HCT116 (cell line): ENCODE data around the gene OTOP3. TPM values are rescaled to one million over a fixed set of nuclear protein-coding genes. Genes with fewer than 3 reads are reported as not detected.

Experiments
- ATAC-seq: fragments of 200-7000 bp; cut with Tn5 transposase; 2 replicates; pipeline ENCODE4 v1.9.1; 2020; ENCODE audit warnings: mild to moderate bottlenecking, moderate library complexity
- BruUV-seq: library from RNA; stranded (reverse); fragments of 400-500 nt; replicated peaks from 2 replicates; lab custom pipeline; 2021; lab: Mats Ljungman, UMichigan
- CTCF ChIA-PET: fragments of 300-600 bp; sonication (Branson Sonifier 250); formaldehyde crosslinking; loops from one replicate; lab custom pipeline; 2021; ENCODE audit warnings: antibody characterized with exemption; lab: Charles Lee
- POLR2A ChIA-PET: fragments of 300-600, 350-600 bp; sonication (Branson Sonifier 250); formaldehyde crosslinking; loops from one replicate; lab custom pipeline; 2021; ENCODE audit warnings: antibody characterized with exemption; lab: Charles Lee
- RAD21 ChIA-PET, 2 experiments: fragments of 300-600 bp; sonication (Branson Sonifier 250); formaldehyde crosslinking; loops; one replicate each; lab custom pipeline; 2023; ENCODE audit warnings: low total read pairs in 2 of 2; ENCODE audit not compliant: uncharacterized antibody in 2 of 2, unreplicated experiment in 2 of 2, low non-redundant PET in 1 of 2; lab: Charles Lee
- DNase-seq: peaks from one replicate; pipeline ENCODE4 v3.0.0-alpha.2; 2010; ENCODE audit warnings: low read depth, low spot score
- H2AFZ ChIP-seq: fragments of 200-600 bp; shearing (Covaris generic), sonication (generic); 2 replicates; pipeline ENCODE4 v1.6.1; 2017; ENCODE audit warnings: low read depth, mixed run types, mixed read lengths, antibody characterized with exemption, low read length; ENCODE audit not compliant: poor library complexity, severe bottlenecking
- H3K27ac ChIP-seq: 2 replicates; pipeline ENCODE4 v1.5.1; 2012; ENCODE audit warnings: low read depth, low read length
- H3K27me3 ChIP-seq: fragments of 200-600 bp; sonication (generic); 2 replicates; pipeline ENCODE4 v1.6.1; 2016; ENCODE audit warnings: mixed run types, low read length, mixed read lengths; ENCODE audit not compliant: insufficient read depth
- H3K36me3 ChIP-seq, 2 experiments: fragments of 200-500 bp in 1 of 2; fragments of 200-600 bp in 1 of 2; sonication (Bioruptor generic) in 1 of 2; sonication (generic) in 1 of 2; 2 replicates each; pipeline versions ENCODE4 v1.5.1 to v1.6.1; 2014 to 2016; ENCODE audit warnings: low read length in 2 of 2, inconsistent platforms in 1 of 2, mixed read lengths in 1 of 2, mixed run types in 1 of 2; ENCODE audit not compliant: insufficient read depth in 2 of 2, control insufficient read depth in 1 of 2
- H3K4me1 ChIP-seq, 2 experiments: fragments of 200-600 bp in 1 of 2; sonication (generic) in 1 of 2; 2 replicates each; pipeline versions ENCODE4 v1.5.1 to v1.6.1; 2012 to 2017; ENCODE audit warnings: low read length in 2 of 2, inconsistent platforms in 1 of 2, mild to moderate bottlenecking in 1 of 2, mixed read lengths in 1 of 2, mixed run types in 1 of 2, moderate library complexity in 1 of 2; ENCODE audit not compliant: insufficient read depth in 2 of 2, control insufficient read depth in 1 of 2
- H3K4me2 ChIP-seq: fragments of 200-600 bp; sonication (generic); 2 replicates; pipeline ENCODE4 v1.6.1; 2017; ENCODE audit warnings: mixed run types, low read length, mixed read lengths
- H3K4me3 ChIP-seq, 2 experiments: fragments of 200-600 bp in 1 of 2; sonication (generic) in 1 of 2; replicated peaks in 1 of 2; 2 replicates each; pipeline ENCODE4 v1.5.1; 2011 to 2016; ENCODE audit warnings: low read length in 2 of 2, control low read depth in 1 of 2, low read depth in 1 of 2, mild to moderate bottlenecking in 1 of 2, mixed read lengths in 1 of 2, mixed run types in 1 of 2
- H3K79me2 ChIP-seq: fragments of 200-600 bp; sonication (generic); 2 replicates; pipeline ENCODE4 v1.6.1; 2017; ENCODE audit warnings: mild to moderate bottlenecking, mixed run types, low read length, moderate library complexity, mixed read lengths; ENCODE audit not compliant: insufficient read depth
- H3K9ac ChIP-seq: fragments of 200-600 bp; sonication (generic); 2 replicates; pipeline ENCODE4 v1.6.1; 2016; ENCODE audit warnings: low read length, mixed read lengths
- H3K9me2 ChIP-seq: fragments of 200-600 bp; sonication (generic), shearing (Covaris generic); 2 replicates; pipeline ENCODE4 v1.6.1; 2017; ENCODE audit warnings: mixed run types, mild to moderate bottlenecking, moderate library complexity; ENCODE audit not compliant: insufficient read depth
- H3K9me3 ChIP-seq, 2 experiments: fragments of 200-500 bp in 1 of 2; fragments of 200-600 bp in 1 of 2; sonication (Bioruptor generic) in 1 of 2; sonication (generic) in 1 of 2; 2 replicates each; pipeline ENCODE4 v1.6.1; 2014 to 2017; ENCODE audit warnings: low read length in 2 of 2, mixed read lengths in 2 of 2, inconsistent platforms in 1 of 2, low read depth in 1 of 2, mild to moderate bottlenecking in 1 of 2, mixed run types in 1 of 2, moderate library complexity in 1 of 2; ENCODE audit not compliant: control insufficient read depth in 1 of 2, insufficient read depth in 1 of 2
- H4K20me1 ChIP-seq: fragments of 200-600 bp; sonication (generic), shearing (Covaris generic); 2 replicates; pipeline ENCODE4 v1.6.1; 2017; ENCODE audit warnings: mixed run types, mild to moderate bottlenecking, moderate library complexity; ENCODE audit not compliant: insufficient read depth
- CBX3 ChIP-seq: IDR thresholded peaks from 2 replicates; pipeline ENCODE4 v1.6.1; 2012; ENCODE audit warnings: low read depth
- CEBPB ChIP-seq: IDR thresholded peaks from 2 replicates; pipeline ENCODE4 v1.6.1; 2012; ENCODE audit warnings: low read depth
- CTCF ChIP-seq, 3 experiments: fragments of 200-600 bp in 1 of 3; sonication (generic) in 1 of 3; IDR thresholded peaks in 2 of 3; conservative IDR thresholded peaks in 1 of 3; 2 replicates each; pipeline ENCODE4 v1.5.1; 2012 to 2017; ENCODE audit warnings: low read depth in 2 of 3, low read length in 2 of 3, antibody characterized with exemption in 1 of 3, borderline replicate concordance in 1 of 3, control low read depth in 1 of 3, mild to moderate bottlenecking in 1 of 3, mixed read lengths in 1 of 3, mixed run types in 1 of 3, moderate library complexity in 1 of 3; ENCODE audit not compliant: insufficient read depth in 1 of 3
- ELF1 ChIP-seq: IDR thresholded peaks from 2 replicates; pipeline ENCODE4 v1.6.1; 2012; ENCODE audit warnings: low read depth, borderline replicate concordance
- EZH2 ChIP-seq: fragments of 200-600 bp; sonication (generic); IDR thresholded peaks from 2 replicates; pipeline ENCODE4 v1.6.1; 2017; ENCODE audit warnings: antibody characterized with exemption, mixed run types
- EZH2phosphoT487 ChIP-seq: fragments of 200-600 bp; IDR thresholded peaks from 2 replicates; pipeline ENCODE4 v1.6.1; 2018; ENCODE audit warnings: antibody characterized with exemption, borderline replicate concordance
- FOSL1 ChIP-seq: IDR thresholded peaks from 2 replicates; pipeline ENCODE4 v1.6.1; 2012; ENCODE audit warnings: low read depth
- REST ChIP-seq: IDR thresholded peaks from 2 replicates; pipeline ENCODE4 v1.6.1; 2012; ENCODE audit warnings: low read depth
- SIN3A ChIP-seq: IDR thresholded peaks from 2 replicates; pipeline ENCODE4 v1.6.1; 2012; ENCODE audit warnings: low read depth
- SRF ChIP-seq: IDR thresholded peaks from 2 replicates; pipeline ENCODE4 v1.6.1; 2012; ENCODE audit warnings: low read depth
- TCF7L2 ChIP-seq: IDR thresholded peaks from 2 replicates; pipeline ENCODE4 v1.7.0; 2011; ENCODE audit warnings: borderline replicate concordance, inconsistent platforms; ENCODE audit not compliant: insufficient read depth, insufficient read length; ENCODE audit errors: extremely low read depth
- YY1 ChIP-seq: IDR thresholded peaks from 2 replicates; pipeline ENCODE4 v1.6.1; 2011; ENCODE audit warnings: low read length, low read depth, moderate library complexity, mild to moderate bottlenecking; ENCODE audit not compliant: insufficient replicate concordance; ENCODE audit errors: extremely low read depth
- ZFX ChIP-seq: fragments of 450-650 bp; IDR thresholded peaks from 2 replicates; pipeline ENCODE4 v1.6.1; 2017
- intact Hi-C: fragments of 100-400 bp; cut with micrococcal nuclease; formaldehyde crosslinking; loops from 2 replicates; pipeline ENCODE4 v1.10.0; 2022
- total RNA-seq: library from RNA; stranded (reverse); gene quantifications from one replicate; pipeline ENCODE4 v1.2.1, GENCODE V29; 2021; ENCODE audit not compliant: unreplicated experiment

The OTOP3 gene
- total RNA-seq, 1 experiment from 2014 or later = not detected

- intact Hi-C loops = no loop called here
- H3K9me2 ChIP-seq = no peaks in the 10 kb centered on the region
- no peaks in the 10 kb centered on the region for H3K36me3 ChIP-seq
- H3K4me3 ChIP-seq = peak overlapping the region; percentile 57 to 78
- H3K27me3 ChIP-seq = no peaks in the 10 kb centered on the region
- no peaks in the 10 kb centered on the region for H3K79me2 ChIP-seq
- no peak; the same call in 1 of the 2 replicates for ATAC-seq
- RAD21 ChIA-PET = no interaction called here
- POLR2A ChIA-PET = no interaction called here
- no peaks in the 10 kb centered on the region for H3K9me3 ChIP-seq
- no peak for DNase-seq
- H3K9ac ChIP-seq = peak overlapping the region; percentile 78
- H3K4me2 ChIP-seq = peak overlapping the region; percentile 93
- H3K4me1 ChIP-seq = peaks cover 9 to 25% of the 10 kb centered on the region in 2 experiments
- peak overlapping the region; percentile 76 for H3K27ac ChIP-seq
- H4K20me1 ChIP-seq = no peaks in the 10 kb centered on the region
- no peak for TF ChIP-seq SIN3A
- CTCF ChIA-PET = no interaction called here
- TSS peak; percentile 96 for BruUV-seq
- H2AFZ ChIP-seq = no peak overlapping the region
These were observed 45.8 kb downstream of the OTOP3 start for GRCh38 chr17:74981318-74981978.

GRCh38 chr17:74981979-74982662 is 46.4 kb downstream of the OTOP3 start:
- Histone ChIP-seq H3K4me2 (peak overlapping the region; percentile 93), H3K79me2 (no peaks in the 10 kb centered on the region), H3K36me3 (no peaks in the 10 kb centered on the region), H3K27me3 (no peaks in the 10 kb centered on the region), H3K4me3 (peak overlapping the region; percentile 57 to 78), H3K27ac (peak overlapping the region; percentile 76), H3K9me3 (no peaks in the 10 kb centered on the region), H2AFZ (no peak overlapping the region), H4K20me1 (no peaks in the 10 kb centered on the region), H3K9ac (peak overlapping the region; percentile 78), H3K4me1 (peaks cover 13 to 28% of the 10 kb centered on the region in 2 experiments), H3K9me2 (no peaks in the 10 kb centered on the region)
- no TSS peak for BruUV-seq
- intact Hi-C loops = no loop called here
- POLR2A ChIA-PET = interaction anchor here (1.4 to 2.5 kb wide), 3 partner anchors 9 to 53 kb away, joined by 3 to 11 read pairs (median 10); partner anchors contain the start of genes HID1 and MRPL58
- peak; percentile 96 for ATAC-seq
- DNase-seq = peak; percentile 57
- RAD21 ChIA-PET = no interaction called here
- CTCF ChIA-PET = interaction anchor here (1.1 to 1.9 kb wide), 3 partner anchors 10 to 24 kb away, joined by 3 to 8 read pairs (median 3); partner anchors contain the start of gene HID1
- TF ChIP-seq EZH2 = no peak
- peak; percentile 45 for TF ChIP-seq TCF7L2
- no peak for TF ChIP-seq SRF
- no peak for TF ChIP-seq CBX3
- no peak for TF ChIP-seq EZH2phosphoT487
- TF ChIP-seq ELF1 = no peak
- 0 out of 6 replicates have a peak, but pooled peaks of 1 of the 3 experiments have one; percentile 15 for TF ChIP-seq CTCF (IDR thresholded peaks at IDR 0.05 in 2 of 3, conservative IDR thresholded peaks at IDR 0.05 in 1 of 3; ENCODE audit: borderline replicate concordance in 1 of 3, insufficient read depth in 1 of 3, low read depth in 2 of 3, low read length in 2 of 3)
- no peak for TF ChIP-seq CEBPB
- TF ChIP-seq YY1 = peak; percentile 59
- TF ChIP-seq ZFX = peak; percentile 49; the same call in 1 of the 2 replicates
- TF ChIP-seq FOSL1 = no peak
- no peak for TF ChIP-seq REST
